H1 (cell line): ENCODE results near the gene THRB. TPM values are rescaled to one million over a fixed set of nuclear protein-coding genes. Genes with fewer than 3 reads are reported as not detected.

Experiments used
- CTCF ChIA-PET: fragments of 300-600 bp; sonication (Branson Sonifier 250); formaldehyde crosslinking; loops from one replicate; lab custom pipeline; 2021; ENCODE audit not compliant: partially characterized antibody; lab: Charles Lee
- POLR2A ChIA-PET: fragments of 300-600 bp; sonication (Branson Sonifier 250); formaldehyde crosslinking; loops from one replicate; lab custom pipeline; 2021; ENCODE audit warnings: inconsistent platforms; ENCODE audit not compliant: partially characterized antibody; lab: Charles Lee
- DNase-seq, 2 experiments: peaks; one replicate each; pipeline versions ENCODE4 v3.0.0 to v3.0.0-alpha.2; 2010 to 2022; ENCODE audit warnings: low spot score in 2 of 2, low read depth in 1 of 2, mixed read lengths in 1 of 2
- FAIRE-seq: peaks from 2 replicates; lab custom pipeline; 2011; peaks lifted over from hg19 to GRCh38; lab: Jason Lieb, UNC
- H2AFZ ChIP-seq: 2 replicates; pipeline ENCODE4 v1.8.1; 2012; ENCODE audit warnings: low read length, inconsistent platforms
- H2AK5ac ChIP-seq: 2 replicates; pipeline ENCODE4 v1.6.1; 2013; ENCODE audit warnings: low read depth, low read length
- H2BK120ac ChIP-seq: replicated peaks from 2 replicates; pipeline ENCODE3; 2013; ENCODE audit warnings: low read depth, low read length, inconsistent platforms
- H2BK12ac ChIP-seq: 2 replicates; pipeline ENCODE4 v1.6.1; 2013; ENCODE audit warnings: low read depth, low read length
- H2BK15ac ChIP-seq: 2 replicates; pipeline ENCODE4 v1.6.1; 2013; ENCODE audit warnings: low read length
- H2BK20ac ChIP-seq: 2 replicates; pipeline ENCODE4 v1.6.1; 2013; ENCODE audit warnings: low read length
- H2BK5ac ChIP-seq: 2 replicates; pipeline ENCODE4 v1.6.1; 2013; ENCODE audit warnings: low read depth, low read length
- H3K14ac ChIP-seq: 2 replicates; pipeline ENCODE4 v1.6.1; 2013; ENCODE audit warnings: inconsistent platforms; ENCODE audit not compliant: insufficient read length
- H3K18ac ChIP-seq: 2 replicates; pipeline ENCODE4 v1.6.1; 2013; ENCODE audit warnings: low read length; ENCODE audit errors: extremely low read depth
- H3K23ac ChIP-seq: 2 replicates; pipeline ENCODE4 v1.6.1; 2013; ENCODE audit warnings: inconsistent platforms; ENCODE audit not compliant: insufficient read length
- H3K23me2 ChIP-seq: 2 replicates; pipeline ENCODE4 v1.6.1; 2013; ENCODE audit warnings: low read depth, low read length
- H3K27ac ChIP-seq: 2 replicates; pipeline ENCODE4 v1.6.1; 2011; ENCODE audit warnings: low read depth, low read length, inconsistent platforms
- H3K27me3 ChIP-seq, 4 experiments: replicated peaks in 1 of 4; 1 replicate in 1 of 4; 2 replicates in 3 of 4; pipeline versions ENCODE4 v1.6.1 to v1.8.1; 2011 to 2013; ENCODE audit warnings: low read length in 3 of 4, mild to moderate bottlenecking in 3 of 4, inconsistent platforms in 2 of 4, mixed read lengths in 2 of 4, moderate library complexity in 1 of 4; ENCODE audit not compliant: control insufficient read depth in 3 of 4, insufficient read depth in 3 of 4; ENCODE audit errors: extremely low read depth in 1 of 4
- H3K36me3 ChIP-seq, 4 experiments: 2 replicates each; pipeline versions ENCODE4 v1.6.1 to v1.8.1; 2011 to 2013; ENCODE audit warnings: mild to moderate bottlenecking in 4 of 4, low read length in 3 of 4, moderate library complexity in 2 of 4, control low read depth in 1 of 4, inconsistent platforms in 1 of 4; ENCODE audit not compliant: insufficient read depth in 4 of 4, control insufficient read depth in 2 of 4
- H3K4ac ChIP-seq: replicated peaks from 2 replicates; pipeline ENCODE3; 2013; ENCODE audit warnings: low read length, low read depth, mixed read lengths, inconsistent platforms; ENCODE audit not compliant: insufficient read length
- H3K4me1 ChIP-seq, 4 experiments: replicated peaks in 1 of 4; 1 replicate in 1 of 4; 2 replicates in 3 of 4; pipeline versions ENCODE4 v1.6.1 to v1.8.1; 2011 to 2013; ENCODE audit warnings: low read length in 3 of 4, inconsistent platforms in 2 of 4, mixed read lengths in 1 of 4; ENCODE audit not compliant: insufficient read depth in 4 of 4, control insufficient read depth in 3 of 4
- H3K4me2 ChIP-seq, 2 experiments: 2 replicates each; pipeline versions ENCODE4 v1.6.1 to v1.8.1; 2011 to 2013; ENCODE audit warnings: low read depth in 2 of 2, low read length in 2 of 2, control low read depth in 1 of 2, inconsistent platforms in 1 of 2, mild to moderate bottlenecking in 1 of 2; ENCODE audit not compliant: insufficient read depth in 1 of 2
- H3K4me3 ChIP-seq, 4 experiments: fragments of 200-600, 300-600 bp in 1 of 4; sonication (generic), shearing (Covaris generic), sonication (Bioruptor Twin) in 1 of 4; 2 replicates each; pipeline versions ENCODE4 v1.5.1 to v1.8.1; 2011 to 2016; ENCODE audit warnings: low read length in 4 of 4, low read depth in 3 of 4, control low read depth in 2 of 4, inconsistent platforms in 2 of 4, mild to moderate bottlenecking in 2 of 4, mixed read lengths in 1 of 4, moderate library complexity in 1 of 4; ENCODE audit not compliant: insufficient read depth in 2 of 4; ENCODE audit errors: extremely low read depth in 1 of 4
- H3K56ac ChIP-seq: replicated peaks from 2 replicates; pipeline ENCODE3; 2013; ENCODE audit warnings: low read depth, mild to moderate bottlenecking, mixed read lengths, low read length, inconsistent platforms; ENCODE audit not compliant: insufficient read length
- H3K79me1 ChIP-seq: 2 replicates; pipeline ENCODE4 v1.6.1; 2013; ENCODE audit warnings: low read depth, low read length, control low read depth
- H3K79me2 ChIP-seq, 2 experiments: 2 replicates each; pipeline versions ENCODE4 v1.6.1 to v1.8.1; 2012 to 2013; ENCODE audit warnings: low read length in 2 of 2, mild to moderate bottlenecking in 2 of 2, inconsistent platforms in 1 of 2; ENCODE audit not compliant: insufficient read depth in 2 of 2, control insufficient read depth in 1 of 2
- H3K9ac ChIP-seq, 4 experiments: replicated peaks in 1 of 4; 1 replicate in 1 of 4; 2 replicates in 3 of 4; pipeline versions ENCODE4 v1.6.1 to v1.8.1; 2011 to 2013; ENCODE audit warnings: low read depth in 3 of 4, low read length in 3 of 4, control low read depth in 2 of 4, mild to moderate bottlenecking in 2 of 4, moderate library complexity in 2 of 4, inconsistent platforms in 1 of 4; ENCODE audit errors: extremely low read depth in 1 of 4
- H3K9me3 ChIP-seq, 2 experiments: 2 replicates each; pipeline versions ENCODE4 v1.6.1 to v1.8.1; 2012 to 2013; ENCODE audit warnings: mild to moderate bottlenecking in 2 of 2, moderate library complexity in 2 of 2, control low read depth in 1 of 2, inconsistent platforms in 1 of 2, low read depth in 1 of 2, low read length in 1 of 2, mixed read lengths in 1 of 2; ENCODE audit not compliant: insufficient read depth in 2 of 2
- H4K20me1 ChIP-seq, 2 experiments: replicated peaks in 1 of 2; 2 replicates each; pipeline versions ENCODE3 to v1.8.1; 2011 to 2013; ENCODE audit warnings: inconsistent platforms in 2 of 2, low read length in 2 of 2, mild to moderate bottlenecking in 1 of 2; ENCODE audit not compliant: insufficient read depth in 2 of 2, control insufficient read depth in 1 of 2
- H4K5ac ChIP-seq: 2 replicates; pipeline ENCODE4 v1.6.1; 2013; ENCODE audit warnings: low read length, low read depth, mixed read lengths, inconsistent platforms; ENCODE audit not compliant: insufficient read length
- H4K8ac ChIP-seq: 2 replicates; pipeline ENCODE4 v1.8.0; 2013; ENCODE audit warnings: mild to moderate bottlenecking, moderate library complexity, low read length, inconsistent platforms; ENCODE audit not compliant: insufficient read depth; ENCODE audit errors: extremely low read depth
- H4K91ac ChIP-seq: replicated peaks from 2 replicates; pipeline ENCODE3; 2013; ENCODE audit warnings: low read length, mixed read lengths, inconsistent platforms; ENCODE audit not compliant: insufficient read length
- E2F6 ChIP-seq: IDR thresholded peaks from 2 replicates; pipeline ENCODE4 v1.6.1; 2012; ENCODE audit warnings: inconsistent platforms
- MAFK ChIP-seq: IDR thresholded peaks from 2 replicates; pipeline ENCODE4 v1.6.1; 2012; ENCODE audit warnings: low read depth, mild to moderate bottlenecking, improper control_type of control experiment, low read length
- SIN3A ChIP-seq, 2 experiments: IDR thresholded peaks in 1 of 2; conservative IDR thresholded peaks in 1 of 2; 2 replicates each; pipeline ENCODE4 v1.6.1; 2011 to 2012; ENCODE audit warnings: low read length in 2 of 2, improper control_type of control experiment in 1 of 2, low read depth in 1 of 2, mild to moderate bottlenecking in 1 of 2
- SIRT6 ChIP-seq: IDR thresholded peaks from one replicate; pipeline ENCODE4 v1.7.1; 2012; ENCODE audit warnings: low read length, inconsistent platforms
- SP4 ChIP-seq: IDR thresholded peaks from 2 replicates; pipeline ENCODE4 v1.6.1; 2012; ENCODE audit warnings: low read length, inconsistent platforms
- TCF12 ChIP-seq: IDR thresholded peaks from 2 replicates; pipeline ENCODE4 v1.6.1; 2011; ENCODE audit warnings: low read depth, mild to moderate bottlenecking, low read length
- WGBS, 2 experiments: shearing (Covaris generic) in 1 of 2; methylation state at CpG; one replicate each; pipeline versions ENCODE4 v1.1.6 to v1.1.7; 2013 to 2015; ENCODE audit warnings: low lambda C conversion rate in 2 of 2, mixed read lengths in 2 of 2, inconsistent platforms in 1 of 2, low coverage in 1 of 2, missing lambda C conversion rate in 1 of 2; ENCODE audit not compliant: insufficient replicate concordance in 2 of 2, insufficient coverage in 1 of 2, insufficient read length in 1 of 2; ENCODE audit errors: extremely low coverage in 1 of 2, missing lambda C conversion rate in 1 of 2; 5-methylcytosine and 5-hydroxymethylcytosine counted together
- polyA plus RNA-seq, 7 experiments: library from polyadenylated mRNA; depleted of rRNA in 3 of 7; stranded (reverse) in 5 of 7; unstranded in 2 of 7; fragments of >200 nt in 5 of 7; fragments of 200-250 nt in 2 of 7; gene quantifications; 1 replicate in 5 of 7; 2 replicates in 1 of 7; 4 replicates in 1 of 7; pipeline versions ENCODE4 v1.2.1 to v1.2.3, GENCODE V29; 2011 to 2013; ENCODE audit warnings: missing spikeins in 2 of 7, mixed read lengths in 2 of 7
- total RNA-seq: library from RNA; stranded (reverse); fragmentation: NEBNext Ultra II Directional; extraction: Animal tissue kit (Norgen Biotek cat#: 25700); gene quantifications from 2 replicates; pipeline ENCODE4 v1.2.1, GENCODE V29; 2021
- TF ChIP-seq, protein P1 (sequence below): IDR thresholded peaks from 2 replicates; pipeline ENCODE4 v1.6.1; 2012; ENCODE audit warnings: low read length, inconsistent platforms

Gene THRB
- total and polyA plus RNA-seq, 2 of the 8 experiments (the other 6 are each of a cell fraction or from before 2014, with no cell fraction given), result 0.98 to 3.9 TPM

GRCh38 chr3:24299246-24299805 lies 195.3 kb downstream of the THRB start:
- Histone ChIP-seq H2BK120ac (no peak overlapping the region), H2BK20ac (no peak overlapping the region), H4K20me1 (no peaks in the 10 kb centered on the region), H3K9me3 (no peaks in the 10 kb centered on the region), H3K23me2 (no peaks in the 10 kb centered on the region), H3K79me2 (no peaks in the 10 kb centered on the region), H3K14ac (no peak overlapping the region), H3K56ac (no peak overlapping the region), H3K36me3 (no peaks in the 10 kb centered on the region; a peak in 1 of 8 replicates), H3K18ac (no peak overlapping the region), H3K23ac (no peak overlapping the region), H4K91ac (no peak overlapping the region), H3K4me2 (no peak overlapping the region), H3K9ac (no peak overlapping the region), H3K4me3 (no peak overlapping the region), H3K4ac (no peak overlapping the region), H2BK12ac (no peak overlapping the region), H3K27me3 (no peaks in the 10 kb centered on the region), H2BK15ac (no peak overlapping the region), H3K79me1 (no peaks in the 10 kb centered on the region), H2AFZ (no peak overlapping the region), H3K4me1 (no peaks in the 10 kb centered on the region), H4K8ac (no peak overlapping the region), H3K27ac (no peak overlapping the region), H4K5ac (no peak overlapping the region), H2AK5ac (no peak overlapping the region), H2BK5ac (no peak overlapping the region)
- FAIRE-seq, result no peak
- CTCF ChIA-PET, result no interaction called here
- POLR2A ChIA-PET, result no interaction called here
- no peak for DNase-seq
- WGBS, 2 experiments, result 96% methylated on average over 1 of the region's 1 CpG; no CpG with 5 or more reads in 1 of the 2 experiments
- TF ChIP-seq TCF12 (no peak), MAFK (no peak), SP4 (no peak), SIRT6 (no peak), SIN3A (conservative IDR thresholded peaks at IDR 0.05 in 1 of 2, IDR thresholded peaks at IDR 0.05 in 1 of 2; ENCODE audit: low read depth in 1 of 2, low read length in 2 of 2) (no peak), E2F6 (no peak)
- TF ChIP-seq, protein P1, sequence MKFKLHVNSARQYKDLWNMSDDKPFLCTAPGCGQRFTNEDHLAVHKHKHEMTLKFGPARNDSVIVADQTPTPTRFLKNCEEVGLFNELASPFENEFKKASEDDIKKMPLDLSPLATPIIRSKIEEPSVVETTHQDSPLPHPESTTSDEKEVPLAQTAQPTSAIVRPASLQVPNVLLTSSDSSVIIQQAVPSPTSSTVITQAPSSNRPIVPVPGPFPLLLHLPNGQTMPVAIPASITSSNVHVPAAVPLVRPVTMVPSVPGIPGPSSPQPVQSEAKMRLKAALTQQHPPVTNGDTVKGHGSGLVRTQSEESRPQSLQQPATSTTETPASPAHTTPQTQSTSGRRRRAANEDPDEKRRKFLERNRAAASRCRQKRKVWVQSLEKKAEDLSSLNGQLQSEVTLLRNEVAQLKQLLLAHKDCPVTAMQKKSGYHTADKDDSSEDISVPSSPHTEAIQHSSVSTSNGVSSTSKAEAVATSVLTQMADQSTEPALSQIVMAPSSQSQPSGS, result no peak
